ENCODE data around the gene KLHL17.
A peak's percentile ranks its signal among the peaks of the same experiment; 100 is the strongest.

The KLHL17 gene

GRCh38 chr1:1005774-1006304 lies 45.5 kb downstream of the KLHL17 start:
- no peak for TF ChIP-seq CREB1 (IDR thresholded peaks at IDR 0.05; ENCODE audit: low read depth)
- TF ChIP-seq TEAD4 (IDR thresholded peaks at IDR 0.05): no peak

- no peak for TF ChIP-seq TAF1 (IDR thresholded peaks at IDR 0.05; ENCODE audit: low read depth)
- TF ChIP-seq, protein P1, sequence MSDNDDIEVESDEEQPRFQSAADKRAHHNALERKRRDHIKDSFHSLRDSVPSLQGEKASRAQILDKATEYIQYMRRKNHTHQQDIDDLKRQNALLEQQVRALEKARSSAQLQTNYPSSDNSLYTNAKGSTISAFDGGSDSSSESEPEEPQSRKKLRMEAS (IDR thresholded peaks at IDR 0.05): no peak
- TF ChIP-seq TEAD4 (IDR thresholded peaks at IDR 0.05): no peak
- TF ChIP-seq RAD21 (IDR thresholded peaks at IDR 0.05; ENCODE audit: low read depth): no peak
- TF ChIP-seq ZBTB7A (IDR thresholded peaks at IDR 0.05; ENCODE audit: low read depth): no peak
- TF ChIP-seq FOXM1 (IDR thresholded peaks at IDR 0.05; ENCODE audit: borderline replicate concordance, low read depth): no peak
- no peak for TF ChIP-seq TCF12 (IDR thresholded peaks at IDR 0.05; ENCODE audit: low read depth)
- TF ChIP-seq EP300 (IDR thresholded peaks at IDR 0.05; ENCODE audit: borderline replicate concordance): no peak
These were observed 46.1 kb downstream of the KLHL17 start for GRCh38 chr1:1006305-1007159.

DNA sequence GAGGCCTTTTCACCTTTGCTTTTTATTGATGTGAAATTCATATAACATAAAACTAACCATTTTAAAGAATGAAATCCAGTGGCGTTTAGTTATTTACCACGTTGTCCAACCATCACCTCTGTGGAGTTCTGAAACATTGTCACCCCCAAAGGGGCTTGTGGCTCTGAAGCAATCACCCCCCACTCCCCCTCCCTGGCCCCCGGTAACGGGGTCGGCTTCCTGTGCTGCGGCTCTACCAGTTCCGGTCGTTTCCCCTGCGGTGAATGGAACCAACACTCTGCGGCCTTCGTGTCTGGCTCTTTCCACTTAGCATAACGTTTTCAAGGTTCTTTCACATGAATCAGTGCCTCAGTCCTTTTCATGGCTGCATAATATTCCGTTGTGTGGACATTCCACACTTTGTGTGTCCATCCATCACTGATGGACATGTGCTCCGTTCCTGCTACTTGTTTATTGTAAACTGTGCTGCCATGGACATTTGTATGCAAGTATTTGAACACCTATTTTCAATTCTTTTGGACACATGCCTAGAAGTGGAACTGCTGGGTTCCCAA lies 51.1 kb downstream of the KLHL17 start:
- TF ChIP-seq TEAD4 (IDR thresholded peaks at IDR 0.05) (no peak), ZBTB7A (IDR thresholded peaks at IDR 0.05; ENCODE audit: low read depth) (no peak), EP300 (IDR thresholded peaks at IDR 0.05; ENCODE audit: borderline replicate concordance) (no peak)
- TF ChIP-seq, protein P1 (IDR thresholded peaks at IDR 0.05): no peak

DNA sequence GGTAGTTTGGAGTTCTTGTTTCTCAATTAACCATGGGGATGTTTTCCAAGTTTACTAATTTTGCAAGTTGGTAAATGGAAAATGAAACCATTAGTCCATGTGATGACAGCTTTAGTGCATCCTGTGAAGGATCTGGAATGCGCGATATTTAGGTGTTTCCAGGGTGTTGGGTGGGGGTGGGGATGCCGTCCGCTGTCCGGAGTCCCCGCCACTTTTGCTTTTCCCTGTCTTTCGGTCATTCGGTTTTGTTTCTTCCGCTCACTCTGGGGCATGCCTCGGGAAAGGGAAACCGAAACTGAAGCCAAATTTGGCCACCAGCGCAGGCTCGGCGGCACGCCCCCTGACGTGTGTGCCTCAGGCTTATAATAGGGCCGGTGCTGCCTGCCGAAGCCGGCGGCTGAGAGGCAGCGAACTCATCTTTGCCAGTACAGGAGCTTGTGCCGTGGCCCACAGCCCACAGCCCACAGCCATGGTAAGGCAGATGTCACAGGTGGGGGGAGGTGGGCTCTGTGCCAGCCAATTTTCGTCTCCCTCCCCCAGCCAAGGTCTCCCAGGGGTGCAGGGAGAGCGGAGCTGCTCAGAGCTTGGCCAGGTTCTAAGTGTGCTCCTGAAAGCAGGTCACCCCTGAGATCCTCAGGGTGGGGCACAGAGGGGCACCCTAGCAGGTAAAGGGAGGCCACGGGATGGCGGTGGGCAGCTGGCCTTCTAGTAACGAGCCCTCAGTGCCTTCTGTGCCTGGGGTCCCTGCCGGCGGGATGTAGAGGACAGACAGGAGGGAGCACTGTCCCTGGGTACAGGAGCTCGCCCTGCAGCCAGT lies 52.9 kb downstream of the KLHL17 start, which contains the start of gene ISG15:
ISG15 (plus strand) TSS at position 393 of the 817 bp plus-strand sequence; CDS start at position 470, 77 bp downstream.
- TF ChIP-seq TCF12 (IDR thresholded peaks at IDR 0.05; ENCODE audit: low read depth) (no peak), CREB1 (IDR thresholded peaks at IDR 0.05; ENCODE audit: low read depth) (no peak), ZBTB7A (IDR thresholded peaks at IDR 0.05; ENCODE audit: low read depth) (no peak), NFIC (IDR thresholded peaks at IDR 0.05) (0 out of 2 replicates have a peak, but pooled peaks have one; percentile 10)
- TF ChIP-seq, protein P2, sequence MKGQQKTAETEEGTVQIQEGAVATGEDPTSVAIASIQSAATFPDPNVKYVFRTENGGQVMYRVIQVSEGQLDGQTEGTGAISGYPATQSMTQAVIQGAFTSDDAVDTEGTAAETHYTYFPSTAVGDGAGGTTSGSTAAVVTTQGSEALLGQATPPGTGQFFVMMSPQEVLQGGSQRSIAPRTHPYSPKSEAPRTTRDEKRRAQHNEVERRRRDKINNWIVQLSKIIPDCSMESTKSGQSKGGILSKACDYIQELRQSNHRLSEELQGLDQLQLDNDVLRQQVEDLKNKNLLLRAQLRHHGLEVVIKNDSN (IDR thresholded peaks at IDR 0.05): no peak
- TF ChIP-seq, protein P3, sequence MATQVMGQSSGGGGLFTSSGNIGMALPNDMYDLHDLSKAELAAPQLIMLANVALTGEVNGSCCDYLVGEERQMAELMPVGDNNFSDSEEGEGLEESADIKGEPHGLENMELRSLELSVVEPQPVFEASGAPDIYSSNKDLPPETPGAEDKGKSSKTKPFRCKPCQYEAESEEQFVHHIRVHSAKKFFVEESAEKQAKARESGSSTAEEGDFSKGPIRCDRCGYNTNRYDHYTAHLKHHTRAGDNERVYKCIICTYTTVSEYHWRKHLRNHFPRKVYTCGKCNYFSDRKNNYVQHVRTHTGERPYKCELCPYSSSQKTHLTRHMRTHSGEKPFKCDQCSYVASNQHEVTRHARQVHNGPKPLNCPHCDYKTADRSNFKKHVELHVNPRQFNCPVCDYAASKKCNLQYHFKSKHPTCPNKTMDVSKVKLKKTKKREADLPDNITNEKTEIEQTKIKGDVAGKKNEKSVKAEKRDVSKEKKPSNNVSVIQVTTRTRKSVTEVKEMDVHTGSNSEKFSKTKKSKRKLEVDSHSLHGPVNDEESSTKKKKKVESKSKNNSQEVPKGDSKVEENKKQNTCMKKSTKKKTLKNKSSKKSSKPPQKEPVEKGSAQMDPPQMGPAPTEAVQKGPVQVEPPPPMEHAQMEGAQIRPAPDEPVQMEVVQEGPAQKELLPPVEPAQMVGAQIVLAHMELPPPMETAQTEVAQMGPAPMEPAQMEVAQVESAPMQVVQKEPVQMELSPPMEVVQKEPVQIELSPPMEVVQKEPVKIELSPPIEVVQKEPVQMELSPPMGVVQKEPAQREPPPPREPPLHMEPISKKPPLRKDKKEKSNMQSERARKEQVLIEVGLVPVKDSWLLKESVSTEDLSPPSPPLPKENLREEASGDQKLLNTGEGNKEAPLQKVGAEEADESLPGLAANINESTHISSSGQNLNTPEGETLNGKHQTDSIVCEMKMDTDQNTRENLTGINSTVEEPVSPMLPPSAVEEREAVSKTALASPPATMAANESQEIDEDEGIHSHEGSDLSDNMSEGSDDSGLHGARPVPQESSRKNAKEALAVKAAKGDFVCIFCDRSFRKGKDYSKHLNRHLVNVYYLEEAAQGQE (IDR thresholded peaks at IDR 0.05; ENCODE audit: low read depth): no peak

DNA sequence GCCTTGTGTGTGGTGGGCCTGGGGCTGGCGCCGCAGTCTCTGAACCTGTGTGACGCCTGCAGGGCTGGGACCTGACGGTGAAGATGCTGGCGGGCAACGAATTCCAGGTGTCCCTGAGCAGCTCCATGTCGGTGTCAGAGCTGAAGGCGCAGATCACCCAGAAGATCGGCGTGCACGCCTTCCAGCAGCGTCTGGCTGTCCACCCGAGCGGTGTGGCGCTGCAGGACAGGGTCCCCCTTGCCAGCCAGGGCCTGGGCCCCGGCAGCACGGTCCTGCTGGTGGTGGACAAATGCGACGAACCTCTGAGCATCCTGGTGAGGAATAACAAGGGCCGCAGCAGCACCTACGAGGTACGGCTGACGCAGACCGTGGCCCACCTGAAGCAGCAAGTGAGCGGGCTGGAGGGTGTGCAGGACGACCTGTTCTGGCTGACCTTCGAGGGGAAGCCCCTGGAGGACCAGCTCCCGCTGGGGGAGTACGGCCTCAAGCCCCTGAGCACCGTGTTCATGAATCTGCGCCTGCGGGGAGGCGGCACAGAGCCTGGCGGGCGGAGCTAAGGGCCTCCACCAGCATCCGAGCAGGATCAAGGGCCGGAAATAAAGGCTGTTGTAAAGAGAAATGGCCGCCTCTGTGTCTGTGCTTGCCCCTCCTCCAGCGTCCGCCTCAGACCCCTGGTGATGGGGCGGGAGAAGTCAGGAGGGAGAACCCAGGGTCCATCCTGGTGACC lies 53.7 kb downstream of the KLHL17 start:
- TF ChIP-seq, protein P3 (IDR thresholded peaks at IDR 0.05; ENCODE audit: low read depth): no peak
- no peak for TF ChIP-seq EP300 (IDR thresholded peaks at IDR 0.05; ENCODE audit: borderline replicate concordance)
- TF ChIP-seq, protein P1 (IDR thresholded peaks at IDR 0.05): no peak
- no peak for TF ChIP-seq YY1 (IDR thresholded peaks at IDR 0.05; ENCODE audit: low read depth)
- TF ChIP-seq TAF1 (IDR thresholded peaks at IDR 0.05; ENCODE audit: low read depth): no peak
- TF ChIP-seq CREB1 (IDR thresholded peaks at IDR 0.05; ENCODE audit: low read depth): no peak
- no peak for TF ChIP-seq TCF12 (IDR thresholded peaks at IDR 0.05; ENCODE audit: low read depth)
- TF ChIP-seq NFIC (IDR thresholded peaks at IDR 0.05): no peak
- TF ChIP-seq, protein P2 (IDR thresholded peaks at IDR 0.05): no peak
- TF ChIP-seq RAD21 (IDR thresholded peaks at IDR 0.05; ENCODE audit: low read depth): no peak

Measured in Ishikawa (cell line).